Activated naive CD4-positive, alpha-beta T cell treated with anti-CD3 and anti-CD28 coated beads, Interleukin-2, amount 50 U/mL, for 24 hours (primary cell): ENCODE data around the gene SLC36A1.

Experiments used
- H3K27ac Mint-ChIP-seq: one replicate; pipeline ENCODE4 v1.8.0; 2021; ENCODE audit warnings: mild to moderate bottlenecking, mixed read lengths
- H3K27me3 Mint-ChIP-seq: one replicate; pipeline ENCODE4 v1.8.0; 2021; ENCODE audit warnings: mixed read lengths
- H3K36me3 Mint-ChIP-seq: one replicate; pipeline ENCODE4 v1.8.0; 2021; ENCODE audit warnings: mixed read lengths
- H3K4me1 Mint-ChIP-seq: one replicate; pipeline ENCODE4 v1.8.0; 2021; ENCODE audit warnings: mixed read lengths
- H3K4me3 Mint-ChIP-seq: one replicate; pipeline ENCODE4 v1.8.0; 2021; ENCODE audit warnings: mild to moderate bottlenecking, mixed read lengths
- H3K9me3 Mint-ChIP-seq: one replicate; pipeline ENCODE4 v1.8.0; 2021; ENCODE audit warnings: mixed read lengths

Gene SLC36A1

GRCh38 chr5:151465476-151465875, 18.1 kb downstream of the SLC36A1 start:
- peaks cover 14% of the 10 kb centered on the region for H3K36me3 Mint-ChIP-seq
- H3K4me1 Mint-ChIP-seq = no peaks in the 10 kb centered on the region
- no peak overlapping the region for H3K4me3 Mint-ChIP-seq
- no peaks in the 10 kb centered on the region for H3K27me3 Mint-ChIP-seq
- no peaks in the 10 kb centered on the region for H3K9me3 Mint-ChIP-seq
- no peak overlapping the region for H3K27ac Mint-ChIP-seq

- H3K4me1 Mint-ChIP-seq = no peaks in the 10 kb centered on the region
- no peaks in the 10 kb centered on the region for H3K9me3 Mint-ChIP-seq
- H3K27me3 Mint-ChIP-seq = no peaks in the 10 kb centered on the region
- H3K27ac Mint-ChIP-seq = no peak overlapping the region
- H3K4me3 Mint-ChIP-seq = no peak overlapping the region
- peaks cover 14% of the 10 kb centered on the region for H3K36me3 Mint-ChIP-seq
These were observed 20.2 kb downstream of the SLC36A1 start for GRCh38 chr5:151467576-151467975.

DNA sequence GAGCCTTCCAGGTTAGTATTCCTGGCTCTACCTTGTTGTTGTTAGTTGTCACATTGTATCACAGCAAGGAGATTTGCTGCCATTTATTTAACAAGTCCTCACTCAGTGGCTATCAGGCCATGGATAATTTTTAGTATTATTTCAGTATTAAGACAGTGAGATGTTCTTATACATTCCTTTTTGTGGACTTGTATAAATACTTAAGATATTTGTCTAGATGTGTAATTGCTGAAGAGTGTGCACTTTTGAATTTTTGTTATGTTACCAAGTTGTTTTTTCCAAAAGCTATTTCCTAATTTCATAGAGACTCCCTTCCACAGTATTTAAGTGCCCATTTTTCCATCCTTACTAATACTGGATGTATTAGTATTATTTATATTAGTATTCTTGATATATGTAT, 22.0 kb downstream of the SLC36A1 start:
- no peak overlapping the region for H3K4me3 Mint-ChIP-seq
- no peak overlapping the region for H3K27ac Mint-ChIP-seq
- peaks cover 15% of the 10 kb centered on the region for H3K36me3 Mint-ChIP-seq
- no peaks in the 10 kb centered on the region for H3K4me1 Mint-ChIP-seq
- no peaks in the 10 kb centered on the region for H3K9me3 Mint-ChIP-seq
- H3K27me3 Mint-ChIP-seq = no peaks in the 10 kb centered on the region

- Mint-ChIP-seq H3K27ac (no peak overlapping the region), H3K4me1 (no peaks in the 10 kb centered on the region), H3K4me3 (no peak overlapping the region), H3K36me3 (peaks cover 15% of the 10 kb centered on the region), H3K27me3 (no peaks in the 10 kb centered on the region), H3K9me3 (no peaks in the 10 kb centered on the region)
These were observed 22.6 kb downstream of the SLC36A1 start for GRCh38 chr5:151469992-151470391.

DNA sequence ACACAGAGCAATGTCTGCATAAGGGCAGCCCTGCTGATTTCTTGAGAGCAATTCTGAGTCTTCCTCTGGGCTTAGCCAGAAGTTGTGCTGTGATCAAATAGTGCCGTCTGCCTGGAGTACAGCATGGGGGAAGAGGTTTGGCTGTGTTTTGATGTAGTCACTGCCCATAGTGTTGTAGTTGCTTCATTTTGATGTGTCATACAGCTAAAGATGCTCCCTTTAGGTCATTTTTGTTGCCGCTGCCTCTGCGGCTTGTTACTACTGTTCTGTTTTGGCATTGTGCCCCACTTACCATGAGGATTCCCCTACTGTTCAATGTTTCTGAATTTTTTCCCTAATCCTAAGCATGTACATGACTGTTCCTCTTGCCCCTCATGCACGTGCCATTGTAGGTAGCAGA, 23.0 kb downstream of the SLC36A1 start:
- Mint-ChIP-seq H3K9me3 (no peaks in the 10 kb centered on the region), H3K36me3 (peaks cover 13% of the 10 kb centered on the region), H3K27me3 (no peaks in the 10 kb centered on the region), H3K4me1 (no peaks in the 10 kb centered on the region), H3K27ac (no peak overlapping the region), H3K4me3 (no peak overlapping the region)

- Mint-ChIP-seq H3K27ac (no peak overlapping the region), H3K9me3 (no peaks in the 10 kb centered on the region), H3K36me3 (peaks cover 9% of the 10 kb centered on the region), H3K27me3 (no peaks in the 10 kb centered on the region), H3K4me1 (no peaks in the 10 kb centered on the region), H3K4me3 (no peak overlapping the region)
These were observed 23.9 kb downstream of the SLC36A1 start for GRCh38 chr5:151471276-151471675.

DNA sequence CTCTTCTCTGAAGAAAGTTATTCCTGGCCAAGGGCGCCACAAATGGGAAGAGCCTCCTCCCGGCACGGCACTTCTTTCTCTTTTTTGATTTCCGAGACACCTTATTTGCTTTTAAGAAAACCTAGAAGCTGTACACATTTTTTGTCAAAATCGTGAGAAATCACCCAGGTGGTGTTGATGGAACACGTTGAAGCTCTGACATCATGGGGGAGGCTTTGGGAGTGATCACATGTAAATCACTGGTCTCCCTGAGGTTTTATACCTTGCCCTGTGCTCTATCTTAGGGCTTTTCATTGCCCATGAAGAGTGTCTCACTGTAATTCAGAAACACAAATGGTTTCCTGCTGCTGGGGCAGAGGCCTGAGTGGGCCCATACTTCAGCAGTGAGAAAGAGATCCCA, 27.4 kb downstream of the SLC36A1 start:
- no peaks in the 10 kb centered on the region for H3K4me1 Mint-ChIP-seq
- H3K36me3 Mint-ChIP-seq = peaks cover 12% of the 10 kb centered on the region
- no peaks in the 10 kb centered on the region for H3K9me3 Mint-ChIP-seq
- H3K27me3 Mint-ChIP-seq = no peaks in the 10 kb centered on the region
- H3K4me3 Mint-ChIP-seq = no peak overlapping the region
- no peak overlapping the region for H3K27ac Mint-ChIP-seq

DNA sequence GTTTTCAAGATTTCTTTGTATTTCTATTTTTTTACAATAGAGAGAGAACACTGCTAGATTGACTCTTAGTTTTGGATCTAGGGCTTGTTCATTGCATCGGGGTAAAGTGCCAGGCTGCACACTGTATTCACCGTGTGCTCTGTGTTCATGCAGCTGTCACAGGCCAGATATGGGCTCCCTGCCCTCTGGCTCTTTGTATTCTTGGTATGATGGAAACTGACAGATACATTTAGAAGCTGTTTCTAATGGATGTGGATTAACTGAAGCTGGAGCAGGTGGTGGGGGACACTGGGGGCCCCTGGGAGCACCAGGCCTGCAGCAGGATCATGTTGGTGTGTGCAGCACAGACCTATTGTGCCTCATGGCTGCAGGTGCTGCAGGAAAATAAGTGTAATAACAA, 28.0 kb downstream of the SLC36A1 start:
- Mint-ChIP-seq H3K27me3 (no peaks in the 10 kb centered on the region), H3K27ac (no peak overlapping the region), H3K9me3 (no peaks in the 10 kb centered on the region), H3K36me3 (peaks cover 12% of the 10 kb centered on the region), H3K4me3 (no peak overlapping the region), H3K4me1 (no peaks in the 10 kb centered on the region)

GRCh38 chr5:151476016-151476415, 28.6 kb downstream of the SLC36A1 start:
- no peaks in the 10 kb centered on the region for H3K9me3 Mint-ChIP-seq
- H3K27ac Mint-ChIP-seq = no peak overlapping the region
- no peaks in the 10 kb centered on the region for H3K4me1 Mint-ChIP-seq
- H3K27me3 Mint-ChIP-seq = no peaks in the 10 kb centered on the region
- peaks cover 14% of the 10 kb centered on the region for H3K36me3 Mint-ChIP-seq
- no peak overlapping the region for H3K4me3 Mint-ChIP-seq

- no peaks in the 10 kb centered on the region for H3K4me1 Mint-ChIP-seq
- no peaks in the 10 kb centered on the region for H3K9me3 Mint-ChIP-seq
- no peak overlapping the region for H3K27ac Mint-ChIP-seq
- no peaks in the 10 kb centered on the region for H3K27me3 Mint-ChIP-seq
- peaks cover 18% of the 10 kb centered on the region for H3K36me3 Mint-ChIP-seq
- no peak overlapping the region for H3K4me3 Mint-ChIP-seq
These were observed 29.7 kb downstream of the SLC36A1 start for GRCh38 chr5:151477101-151477500.

DNA sequence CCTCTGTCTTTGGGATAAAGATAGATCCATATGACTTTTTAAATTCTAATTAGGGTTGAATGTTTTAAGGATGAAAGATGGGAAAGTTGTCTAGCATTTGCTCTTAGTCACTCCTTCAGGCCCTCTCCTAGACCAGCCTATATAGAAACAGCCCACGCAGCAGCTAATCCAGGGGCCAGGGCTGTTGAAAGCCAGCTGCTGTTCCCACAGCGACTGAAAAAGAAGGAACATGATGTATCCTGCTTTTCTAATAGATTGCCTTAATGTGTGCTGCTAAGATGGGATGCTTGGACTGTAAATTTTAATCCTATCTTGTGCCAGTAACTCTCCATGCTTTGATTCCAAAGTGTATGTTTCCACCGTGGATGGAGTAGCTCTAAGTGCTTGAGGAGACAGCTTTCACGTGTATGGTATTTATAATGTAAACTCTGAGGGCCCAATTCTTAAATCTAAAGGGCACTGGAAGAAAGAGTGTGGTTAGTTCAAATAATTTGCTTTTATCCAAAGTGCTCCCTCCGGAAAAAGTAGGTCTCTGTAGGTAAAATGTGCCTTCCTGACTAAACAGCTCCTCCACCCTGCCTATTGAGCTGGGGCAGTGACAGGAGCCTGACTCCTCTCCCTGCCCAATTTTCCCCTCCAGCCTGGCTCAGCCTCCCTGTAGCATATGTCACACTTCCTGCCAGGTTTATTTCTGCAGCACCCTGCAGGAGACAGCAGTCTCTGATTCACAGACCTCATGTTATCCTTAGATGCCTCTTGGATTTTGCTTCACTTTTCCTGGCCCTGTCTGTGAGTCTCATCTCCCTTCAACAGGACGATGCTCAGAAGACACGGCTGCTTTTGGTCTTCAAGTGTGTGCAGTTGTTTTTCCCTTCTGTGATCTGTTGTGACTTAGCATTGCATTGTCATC, 33.2 kb downstream of the SLC36A1 start:
- Mint-ChIP-seq H3K4me1 (no peaks in the 10 kb centered on the region), H3K9me3 (no peaks in the 10 kb centered on the region), H3K27me3 (no peaks in the 10 kb centered on the region), H3K4me3 (no peak overlapping the region), H3K36me3 (peaks cover 19% of the 10 kb centered on the region), H3K27ac (no peak overlapping the region)

GRCh38 chr5:151483176-151483575, 35.8 kb downstream of the SLC36A1 start:
- peaks cover 3% of the 10 kb centered on the region for H3K4me1 Mint-ChIP-seq
- no peak overlapping the region for H3K27ac Mint-ChIP-seq
- no peaks in the 10 kb centered on the region for H3K27me3 Mint-ChIP-seq
- H3K36me3 Mint-ChIP-seq = peaks cover 18% of the 10 kb centered on the region
- H3K4me3 Mint-ChIP-seq = no peak overlapping the region
- H3K9me3 Mint-ChIP-seq = no peaks in the 10 kb centered on the region

DNA sequence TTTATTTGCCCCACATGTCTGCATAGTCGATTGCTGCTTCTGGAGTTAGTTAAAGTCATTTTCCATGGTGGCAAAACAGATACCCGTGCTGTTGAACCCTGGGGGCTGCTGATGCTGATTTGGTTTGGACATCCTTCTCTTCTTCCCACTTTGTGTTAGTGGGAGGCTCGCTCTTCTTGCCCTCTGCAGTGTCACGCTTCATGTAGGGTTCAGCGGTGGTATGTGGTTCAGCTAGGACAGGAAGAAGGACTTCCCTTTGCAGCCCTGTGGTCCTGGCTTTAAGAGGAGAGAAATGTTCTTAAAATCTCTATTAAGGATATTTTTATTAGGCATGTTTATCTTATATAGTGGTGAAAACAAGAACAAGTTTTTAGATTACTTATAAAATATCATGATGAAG, 36.2 kb downstream of the SLC36A1 start:
- Mint-ChIP-seq H3K27ac (no peak overlapping the region), H3K27me3 (no peaks in the 10 kb centered on the region), H3K4me1 (peaks cover 3% of the 10 kb centered on the region), H3K9me3 (no peaks in the 10 kb centered on the region), H3K4me3 (no peak overlapping the region), H3K36me3 (peaks cover 19% of the 10 kb centered on the region)

GRCh38 chr5:151487544-151487943, 40.1 kb downstream of the SLC36A1 start:
- H3K27me3 Mint-ChIP-seq = no peaks in the 10 kb centered on the region
- peaks cover 3% of the 10 kb centered on the region for H3K4me1 Mint-ChIP-seq
- H3K9me3 Mint-ChIP-seq = no peaks in the 10 kb centered on the region
- peaks cover 15% of the 10 kb centered on the region for H3K36me3 Mint-ChIP-seq
- H3K4me3 Mint-ChIP-seq = no peak overlapping the region
- no peak overlapping the region for H3K27ac Mint-ChIP-seq

DNA sequence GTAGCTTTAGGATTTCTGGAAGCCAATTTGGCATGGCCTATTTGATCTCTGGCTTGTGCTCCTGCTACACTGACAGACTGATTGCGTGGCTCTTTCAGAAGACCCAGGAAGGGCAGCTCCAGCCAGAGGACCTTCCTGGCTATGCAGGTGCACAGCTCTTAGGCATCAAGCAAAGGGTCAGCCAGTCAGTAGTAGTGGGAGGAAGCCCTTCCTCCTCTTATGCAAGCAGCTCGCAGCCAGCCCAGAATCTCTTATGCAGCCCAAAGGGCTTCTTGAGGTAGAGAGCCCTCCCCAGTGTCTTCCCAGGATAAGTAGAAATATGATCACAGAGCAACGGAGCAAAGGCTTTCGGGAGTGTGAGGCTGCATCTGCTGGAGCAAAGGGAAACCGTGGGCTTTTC, 43.2 kb downstream of the SLC36A1 start:
- Mint-ChIP-seq H3K27me3 (no peaks in the 10 kb centered on the region), H3K4me1 (peaks cover 3% of the 10 kb centered on the region), H3K36me3 (peaks cover 15% of the 10 kb centered on the region), H3K4me3 (no peak overlapping the region), H3K9me3 (no peaks in the 10 kb centered on the region), H3K27ac (no peak overlapping the region)

GRCh38 chr5:151491062-151491461, 43.7 kb downstream of the SLC36A1 start:
- peaks cover 12% of the 10 kb centered on the region for H3K36me3 Mint-ChIP-seq
- peaks cover 3% of the 10 kb centered on the region for H3K4me1 Mint-ChIP-seq
- H3K27ac Mint-ChIP-seq = no peak overlapping the region
- H3K4me3 Mint-ChIP-seq = no peak overlapping the region
- H3K9me3 Mint-ChIP-seq = no peaks in the 10 kb centered on the region
- H3K27me3 Mint-ChIP-seq = no peaks in the 10 kb centered on the region

DNA sequence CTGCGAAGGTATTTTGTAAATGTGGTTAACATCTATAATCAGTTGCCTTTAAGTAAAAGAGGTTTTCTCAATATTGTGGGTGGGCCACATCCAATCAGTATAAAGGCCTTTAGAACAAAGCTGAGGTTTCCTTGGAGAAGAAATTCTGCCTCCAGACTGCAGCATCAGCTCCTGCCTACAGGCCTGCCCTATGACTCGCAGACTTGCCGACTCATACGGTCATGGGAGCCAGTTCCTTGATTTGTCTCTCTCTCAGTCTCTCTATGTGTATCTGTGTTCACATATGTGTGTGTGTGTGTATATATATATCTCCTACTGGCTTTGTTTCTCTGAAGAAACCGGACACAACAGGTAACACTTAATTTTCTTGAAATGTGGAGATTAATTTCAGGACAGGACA, 45.3 kb downstream of the SLC36A1 start:
- Mint-ChIP-seq H3K4me3 (no peak overlapping the region), H3K27ac (no peak overlapping the region), H3K4me1 (no peaks in the 10 kb centered on the region), H3K36me3 (peaks cover 9% of the 10 kb centered on the region), H3K27me3 (no peaks in the 10 kb centered on the region), H3K9me3 (no peaks in the 10 kb centered on the region)
